H1 (cell line): ENCODE measurements around the gene NABP2. TPM values are rescaled to one million over a fixed set of nuclear protein-coding genes. Genes with fewer than 3 reads are reported as not detected.

ENCODE experiments used
- CTCF ChIA-PET: fragments of 300-600 bp; sonication (Branson Sonifier 250); formaldehyde crosslinking; loops from one replicate; lab custom pipeline; 2021; ENCODE audit not compliant: partially characterized antibody; lab: Charles Lee
- POLR2A ChIA-PET: fragments of 300-600 bp; sonication (Branson Sonifier 250); formaldehyde crosslinking; loops from one replicate; lab custom pipeline; 2021; ENCODE audit warnings: inconsistent platforms; ENCODE audit not compliant: partially characterized antibody; lab: Charles Lee
- DNase-seq, 2 experiments: peaks; one replicate each; pipeline versions ENCODE4 v3.0.0 to v3.0.0-alpha.2; 2010 to 2022; ENCODE audit warnings: low spot score in 2 of 2, low read depth in 1 of 2, mixed read lengths in 1 of 2
- FAIRE-seq: peaks from 2 replicates; lab custom pipeline; 2011; peaks lifted over from hg19 to GRCh38; lab: Jason Lieb, UNC
- H2AFZ ChIP-seq: 2 replicates; pipeline ENCODE4 v1.8.1; 2012; ENCODE audit warnings: low read length, inconsistent platforms
- H2AK5ac ChIP-seq: 2 replicates; pipeline ENCODE4 v1.6.1; 2013; ENCODE audit warnings: low read depth, low read length
- H2BK120ac ChIP-seq: replicated peaks from 2 replicates; pipeline ENCODE3; 2013; ENCODE audit warnings: low read depth, low read length, inconsistent platforms
- H2BK12ac ChIP-seq: 2 replicates; pipeline ENCODE4 v1.6.1; 2013; ENCODE audit warnings: low read depth, low read length
- H2BK15ac ChIP-seq: 2 replicates; pipeline ENCODE4 v1.6.1; 2013; ENCODE audit warnings: low read length
- H2BK20ac ChIP-seq: 2 replicates; pipeline ENCODE4 v1.6.1; 2013; ENCODE audit warnings: low read length
- H2BK5ac ChIP-seq: 2 replicates; pipeline ENCODE4 v1.6.1; 2013; ENCODE audit warnings: low read depth, low read length
- H3K14ac ChIP-seq: 2 replicates; pipeline ENCODE4 v1.6.1; 2013; ENCODE audit warnings: inconsistent platforms; ENCODE audit not compliant: insufficient read length
- H3K18ac ChIP-seq: 2 replicates; pipeline ENCODE4 v1.6.1; 2013; ENCODE audit warnings: low read length; ENCODE audit errors: extremely low read depth
- H3K23ac ChIP-seq: 2 replicates; pipeline ENCODE4 v1.6.1; 2013; ENCODE audit warnings: inconsistent platforms; ENCODE audit not compliant: insufficient read length
- H3K23me2 ChIP-seq: 2 replicates; pipeline ENCODE4 v1.6.1; 2013; ENCODE audit warnings: low read depth, low read length
- H3K27ac ChIP-seq: 2 replicates; pipeline ENCODE4 v1.6.1; 2011; ENCODE audit warnings: low read depth, low read length, inconsistent platforms
- H3K27me3 ChIP-seq, 4 experiments: replicated peaks in 1 of 4; 1 replicate in 1 of 4; 2 replicates in 3 of 4; pipeline versions ENCODE4 v1.6.1 to v1.8.1; 2011 to 2013; ENCODE audit warnings: low read length in 3 of 4, mild to moderate bottlenecking in 3 of 4, inconsistent platforms in 2 of 4, mixed read lengths in 2 of 4, moderate library complexity in 1 of 4; ENCODE audit not compliant: control insufficient read depth in 3 of 4, insufficient read depth in 3 of 4; ENCODE audit errors: extremely low read depth in 1 of 4
- H3K36me3 ChIP-seq, 4 experiments: 2 replicates each; pipeline versions ENCODE4 v1.6.1 to v1.8.1; 2011 to 2013; ENCODE audit warnings: mild to moderate bottlenecking in 4 of 4, low read length in 3 of 4, moderate library complexity in 2 of 4, control low read depth in 1 of 4, inconsistent platforms in 1 of 4; ENCODE audit not compliant: insufficient read depth in 4 of 4, control insufficient read depth in 2 of 4
- H3K4ac ChIP-seq: replicated peaks from 2 replicates; pipeline ENCODE3; 2013; ENCODE audit warnings: low read length, low read depth, mixed read lengths, inconsistent platforms; ENCODE audit not compliant: insufficient read length
- H3K4me1 ChIP-seq, 4 experiments: replicated peaks in 1 of 4; 1 replicate in 1 of 4; 2 replicates in 3 of 4; pipeline versions ENCODE4 v1.6.1 to v1.8.1; 2011 to 2013; ENCODE audit warnings: low read length in 3 of 4, inconsistent platforms in 2 of 4, mixed read lengths in 1 of 4; ENCODE audit not compliant: insufficient read depth in 4 of 4, control insufficient read depth in 3 of 4
- H3K4me2 ChIP-seq, 2 experiments: 2 replicates each; pipeline versions ENCODE4 v1.6.1 to v1.8.1; 2011 to 2013; ENCODE audit warnings: low read depth in 2 of 2, low read length in 2 of 2, control low read depth in 1 of 2, inconsistent platforms in 1 of 2, mild to moderate bottlenecking in 1 of 2; ENCODE audit not compliant: insufficient read depth in 1 of 2
- H3K4me3 ChIP-seq, 4 experiments: fragments of 200-600, 300-600 bp in 1 of 4; sonication (generic), shearing (Covaris generic), sonication (Bioruptor Twin) in 1 of 4; 2 replicates each; pipeline versions ENCODE4 v1.5.1 to v1.8.1; 2011 to 2016; ENCODE audit warnings: low read length in 4 of 4, low read depth in 3 of 4, control low read depth in 2 of 4, inconsistent platforms in 2 of 4, mild to moderate bottlenecking in 2 of 4, mixed read lengths in 1 of 4, moderate library complexity in 1 of 4; ENCODE audit not compliant: insufficient read depth in 2 of 4; ENCODE audit errors: extremely low read depth in 1 of 4
- H3K56ac ChIP-seq: replicated peaks from 2 replicates; pipeline ENCODE3; 2013; ENCODE audit warnings: low read depth, mild to moderate bottlenecking, mixed read lengths, low read length, inconsistent platforms; ENCODE audit not compliant: insufficient read length
- H3K79me1 ChIP-seq: 2 replicates; pipeline ENCODE4 v1.6.1; 2013; ENCODE audit warnings: low read depth, low read length, control low read depth
- H3K79me2 ChIP-seq, 2 experiments: 2 replicates each; pipeline versions ENCODE4 v1.6.1 to v1.8.1; 2012 to 2013; ENCODE audit warnings: low read length in 2 of 2, mild to moderate bottlenecking in 2 of 2, inconsistent platforms in 1 of 2; ENCODE audit not compliant: insufficient read depth in 2 of 2, control insufficient read depth in 1 of 2
- H3K9ac ChIP-seq, 4 experiments: replicated peaks in 1 of 4; 1 replicate in 1 of 4; 2 replicates in 3 of 4; pipeline versions ENCODE4 v1.6.1 to v1.8.1; 2011 to 2013; ENCODE audit warnings: low read depth in 3 of 4, low read length in 3 of 4, control low read depth in 2 of 4, mild to moderate bottlenecking in 2 of 4, moderate library complexity in 2 of 4, inconsistent platforms in 1 of 4; ENCODE audit errors: extremely low read depth in 1 of 4
- H3K9me3 ChIP-seq, 2 experiments: 2 replicates each; pipeline versions ENCODE4 v1.6.1 to v1.8.1; 2012 to 2013; ENCODE audit warnings: mild to moderate bottlenecking in 2 of 2, moderate library complexity in 2 of 2, control low read depth in 1 of 2, inconsistent platforms in 1 of 2, low read depth in 1 of 2, low read length in 1 of 2, mixed read lengths in 1 of 2; ENCODE audit not compliant: insufficient read depth in 2 of 2
- H4K20me1 ChIP-seq, 2 experiments: replicated peaks in 1 of 2; 2 replicates each; pipeline versions ENCODE3 to v1.8.1; 2011 to 2013; ENCODE audit warnings: inconsistent platforms in 2 of 2, low read length in 2 of 2, mild to moderate bottlenecking in 1 of 2; ENCODE audit not compliant: insufficient read depth in 2 of 2, control insufficient read depth in 1 of 2
- H4K5ac ChIP-seq: 2 replicates; pipeline ENCODE4 v1.6.1; 2013; ENCODE audit warnings: low read length, low read depth, mixed read lengths, inconsistent platforms; ENCODE audit not compliant: insufficient read length
- H4K8ac ChIP-seq: 2 replicates; pipeline ENCODE4 v1.8.0; 2013; ENCODE audit warnings: mild to moderate bottlenecking, moderate library complexity, low read length, inconsistent platforms; ENCODE audit not compliant: insufficient read depth; ENCODE audit errors: extremely low read depth
- H4K91ac ChIP-seq: replicated peaks from 2 replicates; pipeline ENCODE3; 2013; ENCODE audit warnings: low read length, mixed read lengths, inconsistent platforms; ENCODE audit not compliant: insufficient read length
- BACH1 ChIP-seq: IDR thresholded peaks from 2 replicates; pipeline ENCODE4 v1.6.1; 2012; ENCODE audit warnings: low read length, improper control_type of control experiment
- CEBPB ChIP-seq: IDR thresholded peaks from 2 replicates; pipeline ENCODE4 v1.6.1; 2012; ENCODE audit warnings: low read depth, low read length
- KDM1A ChIP-seq: fragments of 200-600, 300-600 bp; sonication (generic); IDR thresholded peaks from 2 replicates; pipeline ENCODE4 v1.7.1; 2016; ENCODE audit warnings: mild to moderate bottlenecking, low read length, borderline replicate concordance
- NRF1 ChIP-seq: IDR thresholded peaks from 2 replicates; pipeline ENCODE4 v1.6.1; 2011; ENCODE audit warnings: mild to moderate bottlenecking, low read depth, low read length, improper control_type of control experiment
- POU5F1 ChIP-seq: IDR thresholded peaks from 2 replicates; pipeline ENCODE4 v1.6.1; 2011; ENCODE audit warnings: low read depth, mild to moderate bottlenecking, low read length, moderate library complexity
- SP1 ChIP-seq: IDR thresholded peaks from 2 replicates; pipeline ENCODE4 v1.6.1; 2011; ENCODE audit warnings: low read depth, low read length
- SP4 ChIP-seq: IDR thresholded peaks from 2 replicates; pipeline ENCODE4 v1.6.1; 2012; ENCODE audit warnings: low read length, inconsistent platforms
- TAF1 ChIP-seq: IDR thresholded peaks from 2 replicates; pipeline ENCODE4 v1.6.1; 2011; ENCODE audit warnings: mild to moderate bottlenecking, low read depth, low read length
- TAF7 ChIP-seq: optimal IDR thresholded peaks from 2 replicates; pipeline ENCODE3; 2011; ENCODE audit warnings: low read depth, mild to moderate bottlenecking, inconsistent platforms, low read length, moderate library complexity, borderline replicate concordance
- ZNF274 ChIP-seq: IDR thresholded peaks from 2 replicates; pipeline ENCODE4 v1.7.0; 2012; ENCODE audit warnings: low read length, borderline replicate concordance; ENCODE audit errors: extremely low read depth
- WGBS, 2 experiments: shearing (Covaris generic) in 1 of 2; methylation state at CpG; one replicate each; pipeline versions ENCODE4 v1.1.6 to v1.1.7; 2013 to 2015; ENCODE audit warnings: low lambda C conversion rate in 2 of 2, mixed read lengths in 2 of 2, inconsistent platforms in 1 of 2, low coverage in 1 of 2, missing lambda C conversion rate in 1 of 2; ENCODE audit not compliant: insufficient replicate concordance in 2 of 2, insufficient coverage in 1 of 2, insufficient read length in 1 of 2; ENCODE audit errors: extremely low coverage in 1 of 2, missing lambda C conversion rate in 1 of 2; 5-methylcytosine and 5-hydroxymethylcytosine counted together
- polyA plus RNA-seq, 7 experiments: library from polyadenylated mRNA; depleted of rRNA in 3 of 7; stranded (reverse) in 5 of 7; unstranded in 2 of 7; fragments of >200 nt in 5 of 7; fragments of 200-250 nt in 2 of 7; gene quantifications; 1 replicate in 5 of 7; 2 replicates in 1 of 7; 4 replicates in 1 of 7; pipeline versions ENCODE4 v1.2.1 to v1.2.3, GENCODE V29; 2011 to 2013; ENCODE audit warnings: missing spikeins in 2 of 7, mixed read lengths in 2 of 7
- total RNA-seq: library from RNA; stranded (reverse); fragmentation: NEBNext Ultra II Directional; extraction: Animal tissue kit (Norgen Biotek cat#: 25700); gene quantifications from 2 replicates; pipeline ENCODE4 v1.2.1, GENCODE V29; 2021

The NABP2 gene
- total and polyA plus RNA-seq, 2 of the 8 experiments (the other 6 are each of a cell fraction or from before 2014, with no cell fraction given): 58.1 to 67.5 TPM

- H2BK15ac ChIP-seq: no peak overlapping the region
- FAIRE-seq: no peak
- peak overlapping the region; percentile 79; the same call in 1 of the 2 replicates for H2AFZ ChIP-seq
- TF ChIP-seq POU5F1: no peak
- TF ChIP-seq NRF1: peak; percentile 40; the same call in 1 of the 2 replicates
- TF ChIP-seq ZNF274: no peak
- TF ChIP-seq SP1: 0 out of 2 replicates have a peak, but pooled peaks have one; percentile 40
- TF ChIP-seq KDM1A: peak; percentile 60; the same call in 1 of the 2 replicates
- no peak for TF ChIP-seq BACH1
- TF ChIP-seq SP4: peak; percentile 60
- TF ChIP-seq CEBPB: 0 out of 2 replicates have a peak, but pooled peaks have one; percentile 13
- TF ChIP-seq TAF1: no peak; the same call in none of the 2 replicates
- peak; percentile 79 for TF ChIP-seq TAF7
These were observed 34.0 kb upstream of the NABP2 start for GRCh38 chr12:56189918-56190694.

More at GRCh38 chr12:56189918-56190694, 34.0 kb upstream of the NABP2 start:
- ChIA-PET CTCF (interaction anchor here (0.5 to 6.2 kb wide), 32 partner anchors 9 to 448 kb away, joined by 3 to 111 read pairs (median 6); partner anchors contain the start of genes ANKRD52, ESYT1, MYL6 and PA2G4), POLR2A (interaction anchor here (0.8 to 26.3 kb wide), 22 partner anchors 9 to 447 kb away, joined by 3 to 656 read pairs (median 8); partner anchors contain the start of genes ANKRD52, CNPY2, COQ10A and ERBB3)
- Histone ChIP-seq H4K91ac (peak overlapping the region; percentile 92), H3K4me1 (peaks cover 2 to 8% (median 4%) of the 10 kb centered on the region in 4 experiments; a peak in 3 of 7 replicates), H3K4me3 (peak overlapping the region; percentile 76 to 95 (median 82)), H3K9me3 (no peaks in the 10 kb centered on the region), H4K8ac (peak overlapping the region; percentile 96; the same call in 1 of the 2 replicates), H3K9ac (peak overlapping the region; percentile 59 to 92 (median 69)), H3K4me2 (peak overlapping the region; percentile 65 to 96), H3K79me1 (peaks cover 3% of the 10 kb centered on the region; the same call in 1 of the 2 replicates), H3K27ac (peak overlapping the region; percentile 28; the same call in 1 of the 2 replicates), H3K23me2 (peaks cover 11% of the 10 kb centered on the region), H2BK5ac (peak overlapping the region; percentile 97), H2BK12ac (peak overlapping the region; percentile 29; the same call in 1 of the 2 replicates), H3K23ac (no peak overlapping the region), H3K27me3 (no peaks in the 10 kb centered on the region), H2AK5ac (no peak overlapping the region), H3K18ac (peak overlapping the region; percentile 91; the same call in 1 of the 2 replicates), H3K4ac (peak overlapping the region; percentile 46), H4K5ac (peak overlapping the region; percentile 96), H2BK20ac (no peak overlapping the region), H3K14ac (no peak overlapping the region), H3K56ac (peak overlapping the region; percentile 80), H3K36me3 (peaks cover 7 to 16% (median 12%) of the 10 kb centered on the region in 4 experiments), H2BK120ac (no peak overlapping the region), H4K20me1 (peaks cover 0 to 4% of the 10 kb centered on the region in 2 experiments), H3K79me2 (peaks cover 14 to 31% of the 10 kb centered on the region in 2 experiments)
- WGBS, 2 experiments: 2% methylated on average over 41 of the region's 42 CpGs; no CpG with 5 or more reads in 1 of the 2 experiments
- peak; percentile 84 to 100 for DNase-seq
